ENCODE data around the gene COMMD6.

Gene COMMD6

DNA sequence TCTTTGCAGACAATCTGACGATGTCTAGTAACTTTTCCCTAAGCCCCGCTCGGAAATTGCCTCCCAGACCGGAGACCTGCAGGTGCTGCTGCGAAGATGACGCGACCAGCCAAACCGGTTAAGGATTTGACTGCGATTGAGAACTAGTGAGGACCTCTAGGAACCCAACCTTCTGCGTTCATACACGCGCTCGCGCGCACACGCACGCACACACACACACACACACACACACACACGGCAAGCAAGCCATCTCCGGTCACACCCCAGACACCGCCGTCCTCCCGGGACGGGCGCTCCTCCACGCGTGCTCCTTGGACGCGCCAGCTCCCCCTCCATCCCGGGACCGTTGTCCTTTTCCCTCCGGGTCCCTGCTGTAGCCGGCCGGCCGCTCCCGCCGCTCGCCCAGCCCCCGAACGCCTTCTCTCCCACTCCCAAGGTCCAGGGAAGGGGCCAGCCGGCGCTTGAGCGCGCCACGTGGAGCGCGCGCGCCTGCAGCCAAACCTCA, 56.9 kb downstream of the COMMD6 start:
- H3K36me3 ChIP-seq (ENCODE audit: control insufficient read depth, insufficient read depth, low read length), result no peaks in the 10 kb centered on the region
- TF ChIP-seq, protein P1, sequence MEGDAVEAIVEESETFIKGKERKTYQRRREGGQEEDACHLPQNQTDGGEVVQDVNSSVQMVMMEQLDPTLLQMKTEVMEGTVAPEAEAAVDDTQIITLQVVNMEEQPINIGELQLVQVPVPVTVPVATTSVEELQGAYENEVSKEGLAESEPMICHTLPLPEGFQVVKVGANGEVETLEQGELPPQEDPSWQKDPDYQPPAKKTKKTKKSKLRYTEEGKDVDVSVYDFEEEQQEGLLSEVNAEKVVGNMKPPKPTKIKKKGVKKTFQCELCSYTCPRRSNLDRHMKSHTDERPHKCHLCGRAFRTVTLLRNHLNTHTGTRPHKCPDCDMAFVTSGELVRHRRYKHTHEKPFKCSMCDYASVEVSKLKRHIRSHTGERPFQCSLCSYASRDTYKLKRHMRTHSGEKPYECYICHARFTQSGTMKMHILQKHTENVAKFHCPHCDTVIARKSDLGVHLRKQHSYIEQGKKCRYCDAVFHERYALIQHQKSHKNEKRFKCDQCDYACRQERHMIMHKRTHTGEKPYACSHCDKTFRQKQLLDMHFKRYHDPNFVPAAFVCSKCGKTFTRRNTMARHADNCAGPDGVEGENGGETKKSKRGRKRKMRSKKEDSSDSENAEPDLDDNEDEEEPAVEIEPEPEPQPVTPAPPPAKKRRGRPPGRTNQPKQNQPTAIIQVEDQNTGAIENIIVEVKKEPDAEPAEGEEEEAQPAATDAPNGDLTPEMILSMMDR (IDR thresholded peaks at IDR 0.05; ENCODE audit: insufficient read depth, low read length, poor library complexity, severe bottlenecking), result no peak
- peak; percentile 75 for DNase-seq (ENCODE audit: extremely low read depth, insufficient read length)
- no peaks in the 10 kb centered on the region; the same call in 1 of the 2 replicates for H3K27me3 ChIP-seq (replicated peaks; ENCODE audit: control insufficient read depth, insufficient read depth, low read length)
- H3K4me3 ChIP-seq (replicated peaks; ENCODE audit: low read depth, low read length), result peak overlapping the region; percentile 85

DNA sequence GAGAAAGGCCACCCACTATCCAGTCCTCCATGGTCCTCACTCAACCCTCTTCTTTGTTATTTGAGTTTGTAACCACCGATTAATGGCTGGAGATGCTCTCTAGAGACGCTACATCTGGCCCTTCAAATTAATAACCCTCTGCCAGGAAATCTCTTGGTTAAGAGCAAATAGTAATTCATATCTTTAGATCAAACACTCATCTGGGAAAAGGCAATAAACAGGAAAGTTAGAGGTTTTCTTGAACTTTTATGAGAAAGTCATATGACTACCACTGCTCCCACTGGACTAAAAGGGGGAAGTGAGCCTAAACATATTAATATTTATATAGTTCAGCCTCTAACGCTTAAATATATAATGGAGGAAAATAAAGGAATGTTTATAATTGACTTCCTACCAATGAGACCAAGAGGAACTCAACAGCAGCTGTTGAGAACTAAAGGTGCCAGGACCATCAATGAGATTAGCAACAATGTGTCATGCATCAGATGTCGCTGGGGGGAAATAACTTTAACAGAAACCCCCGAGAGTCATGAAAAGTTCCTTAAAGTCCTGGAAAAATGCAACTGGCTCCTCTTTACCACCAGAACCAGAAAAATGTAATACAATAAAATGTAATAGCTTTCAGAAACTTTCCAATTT, 58.4 kb downstream of the COMMD6 start:
- no peak for DNase-seq (ENCODE audit: extremely low read depth, insufficient read length)
- Histone ChIP-seq H3K27me3 (replicated peaks; ENCODE audit: control insufficient read depth, insufficient read depth, low read length) (no peaks in the 10 kb centered on the region; the same call in 1 of the 2 replicates), H3K36me3 (ENCODE audit: control insufficient read depth, insufficient read depth, low read length) (no peaks in the 10 kb centered on the region), H3K4me3 (replicated peaks; ENCODE audit: low read depth, low read length) (no peak overlapping the region)
- TF ChIP-seq, protein P1 (IDR thresholded peaks at IDR 0.05; ENCODE audit: insufficient read depth, low read length, poor library complexity, severe bottlenecking), result no peak

DNA sequence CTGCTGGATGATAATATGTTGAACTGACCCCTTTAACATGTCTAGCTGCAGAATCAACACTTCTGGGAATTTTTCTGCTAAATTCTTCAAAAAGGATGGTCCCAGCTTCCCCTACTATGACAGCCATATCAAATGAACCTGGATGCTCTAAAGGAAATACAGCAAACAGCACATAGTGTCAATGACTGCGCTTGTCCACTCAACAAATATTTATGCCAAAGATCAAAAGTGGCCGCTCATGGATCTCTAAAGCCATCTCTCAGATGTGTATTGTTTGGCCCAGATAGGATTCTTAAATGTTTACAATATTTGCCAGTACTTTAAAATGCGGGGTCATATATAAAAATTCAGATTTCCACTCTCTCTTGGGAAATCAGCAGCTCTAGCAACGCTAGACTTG, 59.0 kb downstream of the COMMD6 start:
- TF ChIP-seq, protein P1 (IDR thresholded peaks at IDR 0.05; ENCODE audit: insufficient read depth, low read length, poor library complexity, severe bottlenecking), result no peak
- no peaks in the 10 kb centered on the region; the same call in 1 of the 2 replicates for H3K27me3 ChIP-seq (replicated peaks; ENCODE audit: control insufficient read depth, insufficient read depth, low read length)
- DNase-seq (ENCODE audit: extremely low read depth, insufficient read length), result no peak
- H3K36me3 ChIP-seq (ENCODE audit: control insufficient read depth, insufficient read depth, low read length), result no peaks in the 10 kb centered on the region
- H3K4me3 ChIP-seq (replicated peaks; ENCODE audit: low read depth, low read length), result no peak overlapping the region
